HEK293 (cell line): Measurements from ENCODE around the gene SLC12A3.
A peak's percentile ranks its signal among the peaks of the same experiment; 100 is the strongest.

Experiments
- CTCF ChIA-PET: fragments of 350-600 bp; formaldehyde crosslinking; extraction: SDS; loops from one replicate; lab custom pipeline; 2021; ENCODE audit warnings: antibody characterized with exemption; lab: Yijun Ruan, JAX
- POLR2A ChIA-PET: fragments of 300-600 bp; formaldehyde crosslinking; extraction: SDS; loops from one replicate; lab custom pipeline; 2020; ENCODE audit warnings: antibody characterized with exemption, inconsistent platforms; lab: Yijun Ruan, JAX
- H3K27ac ChIP-seq: fragments of 200-500 bp; sonication (Bioruptor generic); 2 replicates; pipeline ENCODE4 v1.5.1; 2014; ENCODE audit warnings: low read depth, low read length, control low read depth, inconsistent platforms; ENCODE audit errors: extremely low read depth
- H3K36me3 ChIP-seq, 2 experiments: fragments of 200-500 bp in 1 of 2; sonication (Bioruptor generic) in 1 of 2; 1 replicate in 1 of 2; 2 replicates in 1 of 2; pipeline ENCODE4 v1.5.1; 2014 to 2017; ENCODE audit warnings: inconsistent platforms in 2 of 2, low read length in 2 of 2; ENCODE audit not compliant: control insufficient read depth in 2 of 2, insufficient read depth in 1 of 2
- H3K4me1 ChIP-seq: fragments of 200-500 bp; sonication (Bioruptor generic); 2 replicates; pipeline ENCODE4 v1.5.1; 2014; ENCODE audit warnings: mild to moderate bottlenecking, low read length, inconsistent platforms; ENCODE audit not compliant: control insufficient read depth, insufficient read depth
- H3K4me3 ChIP-seq: 2 replicates; pipeline ENCODE4 v1.5.1; 2011; ENCODE audit warnings: low read depth, mild to moderate bottlenecking, control low read depth, low read length, moderate library complexity
- H3K9me3 ChIP-seq: fragments of 200-500 bp; sonication (Bioruptor generic); 2 replicates; pipeline ENCODE4 v1.5.1; 2014; ENCODE audit warnings: low read depth, low read length, inconsistent platforms; ENCODE audit not compliant: control insufficient read depth, insufficient read depth
- KLF9 ChIP-seq: fragments of 450-650 bp; formaldehyde crosslinking; IDR thresholded peaks from 2 replicates; pipeline ENCODE4 v1.5.1; 2016; ENCODE audit warnings: missing biosample characterization, missing genetic modification characterization, low read depth
- MEIS1 ChIP-seq: sonication (generic); formaldehyde crosslinking; IDR thresholded peaks from 2 replicates; pipeline ENCODE4 v1.8.1; 2022; ENCODE audit warnings: missing genetic modification reagents, mild to moderate bottlenecking, borderline replicate concordance
- PRDM10 ChIP-seq: fragments of 450-650 bp; formaldehyde crosslinking; IDR thresholded peaks from 2 replicates; pipeline ENCODE4 v1.5.1; 2016; ENCODE audit warnings: missing biosample characterization, missing genetic modification characterization
- RBAK ChIP-seq: fragments of 450-650 bp; formaldehyde crosslinking; IDR thresholded peaks from 2 replicates; pipeline ENCODE4 v1.5.1; 2016; ENCODE audit warnings: missing biosample characterization, missing genetic modification characterization
- SETDB1 ChIP-seq: IDR thresholded peaks from one replicate; pipeline ENCODE4 v1.6.1; 2017; ENCODE audit warnings: mild to moderate bottlenecking, low read length, moderate library complexity, mixed read lengths; ENCODE audit not compliant: insufficient read length
- SP7 ChIP-seq: fragments of 450-650 bp; formaldehyde crosslinking; IDR thresholded peaks from 2 replicates; pipeline ENCODE4 v1.5.1; 2016; ENCODE audit warnings: missing biosample characterization, missing genetic modification characterization
- ZIC2 ChIP-seq: fragments of 450-650 bp; formaldehyde crosslinking; IDR thresholded peaks from 2 replicates; pipeline ENCODE4 v1.5.1; 2016; ENCODE audit warnings: missing biosample characterization, missing genetic modification characterization
- ZNF114 ChIP-seq: fragments of 450-650 bp; formaldehyde crosslinking; IDR thresholded peaks from 2 replicates; pipeline ENCODE4 v1.5.0; 2017; ENCODE audit warnings: missing biosample characterization, missing genetic modification characterization
- ZNF140 ChIP-seq: fragments of 450-650 bp; formaldehyde crosslinking; IDR thresholded peaks from 2 replicates; pipeline ENCODE4 v1.5.1; 2016; ENCODE audit warnings: missing biosample characterization, missing genetic modification characterization
- ZNF155 ChIP-seq: fragments of 450-650 bp; formaldehyde crosslinking; IDR thresholded peaks from 2 replicates; pipeline ENCODE4 v1.5.1; 2016; ENCODE audit warnings: missing biosample characterization, missing genetic modification characterization
- ZNF2 ChIP-seq: fragments of 450-650 bp; formaldehyde crosslinking; IDR thresholded peaks from 2 replicates; pipeline ENCODE4 v1.5.1; 2016; ENCODE audit warnings: missing biosample characterization, missing genetic modification characterization
- ZNF23 ChIP-seq: fragments of 450-650 bp; formaldehyde crosslinking; IDR thresholded peaks from 2 replicates; pipeline ENCODE4 v1.5.1; 2016; ENCODE audit warnings: missing biosample characterization, missing genetic modification characterization, borderline replicate concordance
- ZNF341 ChIP-seq: fragments of 450-650 bp; formaldehyde crosslinking; IDR thresholded peaks from 2 replicates; pipeline ENCODE4; 2016; ENCODE audit warnings: low read depth, missing biosample characterization, missing genetic modification characterization
- ZNF398 ChIP-seq: fragments of 450-650 bp; formaldehyde crosslinking; IDR thresholded peaks from 2 replicates; pipeline ENCODE4 v1.5.1; 2017; ENCODE audit warnings: missing biosample characterization, missing genetic modification characterization
- ZNF473 ChIP-seq: fragments of 450-650 bp; formaldehyde crosslinking; IDR thresholded peaks from 2 replicates; pipeline ENCODE4 v1.5.1; 2017; ENCODE audit warnings: missing biosample characterization, missing genetic modification characterization
- ZNF518A ChIP-seq: fragments of 450-650 bp; formaldehyde crosslinking; conservative IDR thresholded peaks from 2 replicates; pipeline ENCODE4 v1.5.1; 2016; ENCODE audit warnings: low read depth, missing biosample characterization, missing genetic modification characterization
- ZNF658 ChIP-seq: fragments of 450-650 bp; formaldehyde crosslinking; IDR thresholded peaks from 2 replicates; pipeline ENCODE4; 2016; ENCODE audit warnings: missing biosample characterization, missing genetic modification characterization
- ZNF830 ChIP-seq: fragments of 450-650 bp; IDR thresholded peaks from 2 replicates; pipeline ENCODE4 v1.5.0; 2018; ENCODE audit warnings: missing biosample characterization, missing genetic modification characterization, low read depth, mild to moderate bottlenecking, moderate library complexity
- ZSCAN18 ChIP-seq: fragments of 450-650 bp; formaldehyde crosslinking; IDR thresholded peaks from 2 replicates; pipeline ENCODE4 v1.5.1; 2016; ENCODE audit warnings: missing biosample characterization, missing genetic modification characterization
- TF ChIP-seq, protein P1 (sequence below): fragments of 450-650 bp; formaldehyde crosslinking; IDR thresholded peaks from 2 replicates; pipeline ENCODE4 v1.5.1; 2016; ENCODE audit warnings: missing biosample characterization, missing genetic modification characterization
- TF ChIP-seq, protein P2 (sequence below): fragments of 450-650 bp; formaldehyde crosslinking; IDR thresholded peaks from 2 replicates; pipeline ENCODE4 v1.5.1; 2016; ENCODE audit warnings: missing biosample characterization, missing genetic modification characterization

The SLC12A3 gene

DNA sequence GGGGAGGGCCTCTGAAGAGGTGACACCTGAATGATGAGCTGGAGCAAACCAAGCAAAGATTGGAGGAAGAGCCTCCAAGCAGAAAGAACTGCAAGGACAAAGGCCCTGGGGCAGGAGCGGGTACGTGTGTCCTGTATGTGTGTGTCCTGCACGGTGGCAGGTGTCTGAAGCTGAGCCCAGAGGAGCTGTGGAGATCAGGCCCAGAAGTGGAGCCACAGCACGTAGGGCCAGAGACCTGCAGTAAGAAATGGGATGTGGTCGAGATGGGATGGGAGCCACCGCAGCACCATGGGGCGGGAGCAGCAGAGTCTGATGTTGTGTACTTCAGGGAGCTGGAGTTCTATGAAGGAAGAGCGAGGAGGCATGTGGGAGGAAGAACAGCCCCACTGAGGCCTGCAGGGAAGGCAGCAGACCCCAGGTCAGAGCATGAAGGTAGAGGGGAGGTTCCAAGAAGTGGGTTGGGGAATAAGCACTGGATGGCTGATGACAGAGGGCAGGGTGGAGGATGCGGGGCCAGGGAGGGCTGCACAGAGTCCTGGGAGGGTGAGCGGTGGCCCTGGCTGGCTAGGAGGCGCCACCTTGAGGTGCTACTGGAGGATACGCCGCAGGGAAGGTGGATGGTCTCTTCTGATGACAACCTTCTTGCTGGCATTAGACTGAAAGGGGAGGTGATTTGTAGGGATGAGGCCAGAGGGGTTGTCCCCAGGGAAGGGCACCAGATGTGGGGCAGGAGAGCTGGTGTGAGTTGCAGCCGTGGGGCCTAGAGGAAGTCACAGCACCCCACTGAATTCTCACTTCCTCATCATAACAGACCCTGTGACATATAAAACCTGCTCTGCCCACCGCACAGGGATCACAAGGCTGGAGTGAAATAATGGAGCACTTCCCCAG lies 86.1 kb downstream of the SLC12A3 start:
- CTCF ChIA-PET: interaction anchor here (0.6 to 1.9 kb wide), 16 partner anchors 8 to 345 kb away, joined by 3 to 10 read pairs (median 5); no protein-coding TSS in a partner anchor
- H3K4me1 ChIP-seq: no peaks in the 10 kb centered on the region
- no peaks in the 10 kb centered on the region for H3K9me3 ChIP-seq
- no peak overlapping the region for H3K27ac ChIP-seq
- H3K36me3 ChIP-seq: peaks cover 0 to 1% of the 10 kb centered on the region in 2 experiments; a peak in 1 of 3 replicates
- H3K4me3 ChIP-seq: no peak overlapping the region
- POLR2A ChIA-PET: interaction anchor here (0.9 to 1.1 kb wide), 2 partner anchors 18 to 19 kb away, joined by 3 to 4 read pairs; partner anchors contain the start of gene HERPUD1
- TF ChIP-seq ZIC2 (tag by site-specific recombination): 0 out of 2 replicates have a peak, but pooled peaks have one; percentile 12
- no peak for TF ChIP-seq SETDB1
- TF ChIP-seq ZNF830: no peak
- TF ChIP-seq, protein P1, sequence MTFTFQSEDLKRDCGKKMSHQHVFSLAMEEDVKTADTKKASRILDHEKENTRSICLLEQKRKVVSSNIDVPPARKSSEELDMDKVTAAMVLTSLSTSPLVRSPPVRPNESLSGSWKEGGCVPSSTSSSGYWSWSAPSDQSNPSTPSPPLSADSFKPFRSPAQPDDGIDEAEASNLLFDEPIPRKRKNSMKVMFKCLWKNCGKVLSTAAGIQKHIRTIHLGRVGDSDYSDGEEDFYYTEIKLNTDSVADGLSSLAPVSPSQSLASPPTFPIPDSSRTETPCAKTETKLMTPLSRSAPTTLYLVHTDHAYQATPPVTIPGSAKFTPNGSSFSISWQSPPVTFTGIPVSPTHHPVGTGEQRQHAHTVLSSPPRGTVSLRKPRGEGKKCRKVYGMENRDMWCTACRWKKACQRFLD (tag by site-specific recombination): no peak
- peak; percentile 68 for TF ChIP-seq PRDM10 (tag by site-specific recombination)
- TF ChIP-seq ZSCAN18 (tag by site-specific recombination): no peak
- no peak for TF ChIP-seq ZNF473 (tag by site-specific recombination)
- no peak for TF ChIP-seq ZNF658 (tag by site-specific recombination)
- no peak for TF ChIP-seq ZNF398
- no peak for TF ChIP-seq RBAK (tag by site-specific recombination)
- no peak for TF ChIP-seq MEIS1 (CRISPR knock-in tag)
- no peak for TF ChIP-seq ZNF140
- peak; percentile 51; the same call in 1 of the 2 replicates for TF ChIP-seq SP7
- TF ChIP-seq ZNF2 (tag by site-specific recombination): 0 out of 2 replicates have a peak, but pooled peaks have one; percentile 54
- no peak for TF ChIP-seq ZNF155 (tag by site-specific recombination)
- no peak for TF ChIP-seq ZNF518A (tag by site-specific recombination)
- TF ChIP-seq ZNF23 (tag by site-specific recombination): no peak
- TF ChIP-seq ZNF341 (tag by site-specific recombination): peak; percentile 47; the same call in 1 of the 2 replicates
- TF ChIP-seq, protein P2, sequence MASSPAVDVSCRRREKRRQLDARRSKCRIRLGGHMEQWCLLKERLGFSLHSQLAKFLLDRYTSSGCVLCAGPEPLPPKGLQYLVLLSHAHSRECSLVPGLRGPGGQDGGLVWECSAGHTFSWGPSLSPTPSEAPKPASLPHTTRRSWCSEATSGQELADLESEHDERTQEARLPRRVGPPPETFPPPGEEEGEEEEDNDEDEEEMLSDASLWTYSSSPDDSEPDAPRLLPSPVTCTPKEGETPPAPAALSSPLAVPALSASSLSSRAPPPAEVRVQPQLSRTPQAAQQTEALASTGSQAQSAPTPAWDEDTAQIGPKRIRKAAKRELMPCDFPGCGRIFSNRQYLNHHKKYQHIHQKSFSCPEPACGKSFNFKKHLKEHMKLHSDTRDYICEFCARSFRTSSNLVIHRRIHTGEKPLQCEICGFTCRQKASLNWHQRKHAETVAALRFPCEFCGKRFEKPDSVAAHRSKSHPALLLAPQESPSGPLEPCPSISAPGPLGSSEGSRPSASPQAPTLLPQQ: peak; percentile 45; the same call in 1 of the 2 replicates
- no peak for TF ChIP-seq ZNF114 (tag by site-specific recombination)
- TF ChIP-seq KLF9 (tag by site-specific recombination): no peak
